ENCODE data around the gene HRH2.
"Not testable (repeated sequence)": the region's sequence is repeated elsewhere in the genome, so short reads cannot be mapped to it uniquely, and the experiment has no call there.

Gene HRH2

GRCh38 chr5:175718401-175719108 is 60.7 kb downstream of the HRH2 start:
- peak; percentile 59 to 68 for DNase-seq

- not testable (repeated sequence) for DNase-seq
Measured at GRCh38 chr5:175719109-175719432, 61.2 kb downstream of the HRH2 start.

DNA sequence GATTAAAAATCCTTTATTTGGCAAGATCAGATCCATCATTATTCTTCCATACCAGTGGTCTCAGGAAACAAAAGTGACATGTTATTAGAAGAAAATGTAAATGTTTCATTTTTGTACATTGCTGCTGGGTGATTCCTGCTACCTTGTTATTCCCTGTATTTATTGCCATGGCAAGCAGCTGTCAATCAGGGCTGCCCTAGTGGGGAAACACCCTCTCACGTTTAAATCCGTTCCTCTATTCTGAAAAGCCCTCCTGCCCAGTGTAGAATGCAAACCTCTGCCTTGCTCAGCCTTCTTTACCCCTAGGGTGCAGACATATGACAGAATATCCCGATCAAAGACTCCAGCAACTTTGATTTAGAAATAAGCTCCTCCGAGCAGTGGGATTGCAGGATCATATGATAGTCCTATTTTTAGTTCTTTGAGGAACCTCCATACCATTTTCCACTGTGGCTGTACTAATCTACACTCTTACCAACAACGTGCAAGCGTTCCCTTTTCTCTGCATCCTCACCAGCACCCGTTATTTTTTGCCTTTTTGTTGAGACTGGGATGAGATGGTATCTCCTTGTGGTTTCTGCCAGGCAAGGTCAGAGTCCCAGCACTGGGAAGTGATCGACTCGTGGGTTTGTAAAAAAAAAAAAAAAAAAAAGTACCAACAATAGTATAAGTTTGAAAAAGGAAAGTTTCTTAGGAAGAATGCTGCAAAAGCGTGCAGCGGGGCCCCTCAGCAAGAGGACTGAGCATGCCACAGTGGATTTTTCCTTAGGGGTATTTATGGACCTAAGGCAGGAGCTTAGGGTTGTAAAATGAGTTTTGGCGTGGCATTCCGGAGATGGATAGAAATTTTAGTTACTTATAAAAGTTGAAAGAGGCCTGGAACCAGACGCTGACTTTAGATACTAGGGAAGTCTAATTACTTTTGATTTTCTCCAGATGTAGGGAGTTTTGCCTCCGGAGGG is 66.7 kb downstream of the HRH2 start:
- DNase-seq: no peak

GRCh38 chr5:175728316-175728715 is 70.4 kb downstream of the HRH2 start:
- no peak for DNase-seq

GRCh38 chr5:175728885-175729828 is 71.3 kb downstream of the HRH2 start:
- DNase-seq: no peak

- peak; percentile 87 to 96 for DNase-seq
Measured at GRCh38 chr5:175729829-175730277, 72.0 kb downstream of the HRH2 start.

DNA sequence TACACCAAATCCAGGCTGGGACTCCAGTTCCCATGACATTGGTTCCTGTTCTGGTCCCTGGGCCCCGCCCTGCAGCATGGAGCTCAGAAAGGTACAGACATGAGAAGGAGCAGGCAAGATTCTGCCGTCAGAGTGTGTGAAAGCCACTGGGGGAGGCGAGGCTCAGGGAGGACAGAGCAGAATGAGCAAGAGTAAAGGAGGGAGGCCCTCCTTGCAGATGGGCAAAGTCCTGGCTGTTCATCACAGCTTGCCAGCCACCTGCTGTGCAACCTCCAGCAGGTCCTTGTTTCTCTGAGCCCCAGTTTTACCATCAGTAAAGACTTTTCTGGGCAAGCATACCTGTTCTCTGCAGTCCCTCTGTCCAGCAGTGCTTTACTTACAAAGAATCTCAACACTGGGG is 73.3 kb downstream of the HRH2 start:
- DNase-seq: no peak

GRCh38 chr5:175731756-175732465 is 74.0 kb downstream of the HRH2 start:
- no peak for DNase-seq

DNA sequence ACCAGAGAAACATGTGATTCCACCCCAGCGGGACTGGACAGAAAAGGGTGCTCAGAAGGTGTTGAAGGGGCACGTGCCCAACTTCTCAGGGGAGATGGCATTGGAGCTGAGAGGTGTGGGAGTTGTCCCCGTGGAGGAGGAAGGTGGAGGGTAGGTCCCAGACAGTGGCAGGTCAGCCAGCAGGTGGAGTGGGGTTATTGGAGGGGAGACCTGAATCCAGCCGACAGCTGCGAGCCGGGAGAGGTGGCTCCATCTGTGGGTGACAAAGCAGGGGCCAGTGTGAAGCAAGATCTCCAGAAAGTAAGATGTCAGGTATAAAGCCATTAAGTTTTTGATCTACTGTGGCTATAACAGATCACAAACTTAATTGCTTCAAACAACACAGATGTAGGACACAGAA is 75.1 kb downstream of the HRH2 start:
- DNase-seq: no peak

- no peak for DNase-seq
Measured at GRCh38 chr5:175734016-175734415, 76.1 kb downstream of the HRH2 start.

DNA sequence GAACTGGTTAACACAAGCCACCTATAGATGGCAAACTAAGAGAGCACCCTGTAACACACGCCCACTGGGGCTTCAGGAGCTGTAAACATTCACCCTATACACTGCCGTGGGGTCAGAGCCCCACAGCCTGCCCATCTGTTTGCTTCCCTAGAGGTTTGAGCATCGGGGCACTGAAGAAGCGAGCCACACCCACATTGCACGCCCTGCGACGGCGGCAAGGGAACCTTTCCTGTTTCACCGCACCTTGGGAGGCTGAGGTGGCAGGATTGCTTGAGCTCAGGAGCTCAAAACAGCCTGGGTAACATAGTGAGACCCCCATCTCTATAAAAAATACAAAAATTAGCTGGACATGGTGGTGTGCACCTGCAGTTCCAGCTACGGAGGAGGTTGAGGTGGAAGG is 76.6 kb downstream of the HRH2 start:
- no peak for DNase-seq

GRCh38 chr5:175735701-175736100 is 77.8 kb downstream of the HRH2 start:
- DNase-seq: no peak

- DNase-seq: no peak
Measured at GRCh38 chr5:175736652-175737051, 78.8 kb downstream of the HRH2 start.

DNA sequence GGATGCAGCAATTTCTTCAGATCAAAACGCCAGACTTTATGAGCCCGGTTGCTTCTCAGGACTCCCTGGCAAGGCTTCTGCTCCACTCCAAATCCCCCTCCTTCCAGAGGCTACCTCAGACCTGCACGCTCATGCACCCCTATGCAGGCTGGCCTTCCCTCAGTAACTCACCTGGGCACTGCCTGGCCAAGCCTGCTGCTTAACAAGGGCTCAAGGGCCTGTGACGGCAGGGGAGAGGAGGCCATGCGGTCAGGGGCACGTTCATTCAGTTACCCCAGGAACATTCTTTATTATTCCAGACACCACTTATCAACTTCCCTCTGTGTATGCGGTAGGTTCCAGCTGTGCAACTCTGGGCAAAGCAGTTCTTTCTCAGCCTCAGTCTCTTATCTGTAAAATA is 79.6 kb downstream of the HRH2 start:
- DNase-seq: no peak

DNA sequence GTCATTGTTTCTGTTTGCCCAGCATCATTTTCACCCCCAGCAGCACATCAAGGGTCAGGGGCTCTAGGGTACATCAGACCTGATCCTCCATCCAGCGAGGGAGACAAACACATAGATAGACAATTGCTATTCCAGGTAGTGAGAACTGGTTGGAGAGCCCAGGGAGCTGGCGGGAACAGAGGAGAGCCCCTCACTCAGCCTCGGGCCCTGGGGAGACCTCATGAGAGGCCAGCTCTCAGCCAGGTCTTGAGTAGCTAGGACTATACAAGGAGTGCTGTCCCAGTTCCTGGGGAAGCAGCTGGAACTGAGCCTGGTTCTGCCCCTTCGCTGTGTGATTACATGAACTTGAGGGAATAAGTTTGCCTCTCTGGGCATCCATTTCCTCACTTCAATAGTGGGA is 80.3 kb downstream of the HRH2 start:
- no peak for DNase-seq

DNA sequence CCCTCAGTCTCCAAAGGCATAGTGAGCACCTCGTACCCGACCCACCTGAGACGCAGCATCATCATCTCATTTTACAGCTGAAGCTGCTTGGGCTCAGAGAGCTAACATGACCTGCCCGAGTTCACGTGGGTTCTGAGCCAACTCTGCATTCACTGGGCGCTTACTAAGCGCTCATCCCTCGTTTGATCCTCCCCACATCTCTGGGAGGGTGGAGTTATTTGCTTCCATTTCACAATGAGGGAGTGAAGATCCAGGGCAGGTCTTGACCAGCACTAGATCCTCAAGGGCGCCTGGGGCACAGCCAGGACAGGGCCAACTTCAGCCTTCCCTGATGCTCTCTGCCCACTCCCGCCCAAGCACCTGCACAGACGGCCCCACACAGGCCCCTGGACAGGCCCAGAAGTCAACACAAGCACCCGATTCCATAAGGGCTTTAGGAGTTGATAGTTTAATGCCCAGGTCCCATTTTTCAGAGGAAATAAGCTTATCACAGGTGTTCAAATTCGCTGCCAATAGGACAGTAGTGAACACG is 80.8 kb downstream of the HRH2 start:
- no peak for DNase-seq

DNA sequence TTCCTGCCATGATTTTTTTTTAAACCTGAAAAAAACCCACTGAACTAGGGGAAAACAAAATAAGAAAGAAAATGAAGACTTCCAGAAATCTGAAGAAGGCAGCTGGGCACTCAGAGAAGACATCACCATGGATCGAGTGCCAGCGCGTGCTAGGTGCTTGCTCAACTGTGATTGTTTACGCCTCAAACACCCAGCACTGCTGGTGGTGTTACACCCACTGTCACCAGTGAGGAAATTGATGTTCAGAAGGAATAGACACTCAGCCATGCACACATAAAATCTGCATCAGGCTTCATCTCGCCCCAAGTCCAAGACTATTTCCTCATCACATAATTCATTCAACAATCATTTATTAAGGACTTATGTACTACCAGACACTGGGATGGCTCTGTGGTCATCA is 82.1 kb downstream of the HRH2 start:
- no peak for DNase-seq

DNA sequence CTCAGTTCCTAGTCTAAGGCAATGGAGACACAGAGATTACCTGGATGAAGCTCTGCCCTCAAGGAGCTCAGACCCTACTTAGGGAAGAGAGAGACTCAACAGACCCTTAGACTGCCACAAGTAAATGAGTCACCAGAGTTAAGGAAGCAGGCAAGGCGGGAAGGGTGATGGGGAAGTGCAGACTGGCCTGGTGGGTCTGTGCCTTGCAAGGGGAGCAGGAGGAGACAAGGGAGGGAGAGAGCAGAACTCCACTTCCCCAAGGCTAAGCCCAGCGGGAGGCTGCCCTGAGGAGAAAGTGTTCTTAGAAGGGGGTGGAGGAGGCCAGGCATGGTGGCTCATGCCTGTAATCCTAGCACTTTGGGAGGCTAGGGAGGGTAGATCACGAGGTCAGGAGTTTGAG is 83.7 kb downstream of the HRH2 start:
- DNase-seq: no peak

DNA sequence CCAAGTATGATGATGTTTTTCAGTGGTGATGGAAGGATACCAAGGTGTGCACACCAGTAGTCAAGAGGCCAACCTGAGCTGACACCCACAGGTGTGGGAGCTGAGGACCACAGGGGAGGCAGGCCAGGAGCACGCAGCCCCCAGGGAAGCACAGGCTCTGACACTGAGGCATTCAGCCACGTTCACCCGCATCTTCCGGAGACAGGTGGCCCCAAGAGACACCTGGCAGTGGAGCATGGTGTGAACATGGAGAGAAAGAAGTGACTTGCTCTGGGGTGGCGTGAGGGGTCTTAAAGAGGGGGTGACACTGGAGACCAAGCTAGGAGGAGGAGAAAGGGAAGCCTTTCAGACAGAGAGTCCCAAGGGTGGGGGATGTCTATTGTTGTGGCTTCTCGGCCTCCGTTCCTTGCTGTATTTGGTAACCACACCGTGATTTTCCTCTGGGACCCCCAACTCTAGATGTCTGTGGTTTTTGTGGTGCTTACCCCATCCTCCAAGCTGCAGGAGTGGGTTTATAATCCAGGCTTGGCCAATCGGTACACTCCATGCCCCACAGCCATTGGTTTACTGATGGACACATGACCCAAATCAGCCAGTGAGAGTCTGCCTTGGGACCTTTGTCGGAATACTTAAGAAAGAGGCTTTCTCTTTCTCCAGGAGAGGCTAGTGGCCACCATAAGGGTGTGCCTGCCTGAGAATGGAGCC is 84.6 kb downstream of the HRH2 start:
- no peak for DNase-seq

DNA sequence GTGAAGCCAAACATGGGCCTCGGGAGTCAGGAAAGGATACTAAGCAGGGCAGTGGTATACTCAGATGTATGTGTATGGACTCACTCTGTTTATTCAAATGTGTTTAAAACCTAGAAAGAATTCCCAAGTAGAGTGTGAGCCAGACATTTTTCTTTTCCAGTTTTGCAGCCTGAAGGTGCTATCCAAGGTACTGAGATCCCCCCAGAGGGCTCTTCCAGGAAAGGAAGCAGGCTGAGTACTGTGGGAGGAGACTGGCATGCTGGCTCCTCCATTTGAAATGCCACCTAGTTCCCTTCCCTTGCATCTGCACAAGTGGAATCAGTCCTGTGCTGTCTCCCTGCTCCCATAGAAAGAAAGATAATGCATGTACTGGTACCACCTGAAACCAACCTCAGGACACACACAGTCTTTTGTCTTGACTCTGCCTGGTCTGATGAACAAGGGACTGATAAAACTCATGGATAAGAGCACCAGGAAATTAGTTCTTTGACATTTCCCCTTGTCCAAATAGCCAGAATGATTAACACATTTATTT is 85.9 kb downstream of the HRH2 start:
- DNase-seq: no peak

- DNase-seq: no peak
Measured at GRCh38 chr5:175745210-175745609, 87.3 kb downstream of the HRH2 start.

Measured in activated CD4-positive, alpha-beta T cell treated with anti-CD3 and anti-CD28 coated beads for 4 hours (primary cell).